Stimulated activated CD8-positive, alpha-beta memory T cell treated with anti-CD3 and anti-CD28 coated beads, Interleukin-2, amount 100 ng/mL, for 1 hour (primary cell): ENCODE data around the gene ST3GAL3.
A peak's percentile ranks its signal among the peaks of the same experiment; 100 is the strongest.

Experiments used
- DNase-seq, 2 donors: peaks; one replicate each; pipeline ENCODE4 v3.0.0-alpha.2; 2020; ENCODE audit warnings: low read depth in 2 of 2

Gene ST3GAL3, protein sequence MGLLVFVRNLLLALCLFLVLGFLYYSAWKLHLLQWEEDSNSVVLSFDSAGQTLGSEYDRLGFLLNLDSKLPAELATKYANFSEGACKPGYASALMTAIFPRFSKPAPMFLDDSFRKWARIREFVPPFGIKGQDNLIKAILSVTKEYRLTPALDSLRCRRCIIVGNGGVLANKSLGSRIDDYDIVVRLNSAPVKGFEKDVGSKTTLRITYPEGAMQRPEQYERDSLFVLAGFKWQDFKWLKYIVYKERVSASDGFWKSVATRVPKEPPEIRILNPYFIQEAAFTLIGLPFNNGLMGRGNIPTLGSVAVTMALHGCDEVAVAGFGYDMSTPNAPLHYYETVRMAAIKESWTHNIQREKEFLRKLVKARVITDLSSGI

DNA sequence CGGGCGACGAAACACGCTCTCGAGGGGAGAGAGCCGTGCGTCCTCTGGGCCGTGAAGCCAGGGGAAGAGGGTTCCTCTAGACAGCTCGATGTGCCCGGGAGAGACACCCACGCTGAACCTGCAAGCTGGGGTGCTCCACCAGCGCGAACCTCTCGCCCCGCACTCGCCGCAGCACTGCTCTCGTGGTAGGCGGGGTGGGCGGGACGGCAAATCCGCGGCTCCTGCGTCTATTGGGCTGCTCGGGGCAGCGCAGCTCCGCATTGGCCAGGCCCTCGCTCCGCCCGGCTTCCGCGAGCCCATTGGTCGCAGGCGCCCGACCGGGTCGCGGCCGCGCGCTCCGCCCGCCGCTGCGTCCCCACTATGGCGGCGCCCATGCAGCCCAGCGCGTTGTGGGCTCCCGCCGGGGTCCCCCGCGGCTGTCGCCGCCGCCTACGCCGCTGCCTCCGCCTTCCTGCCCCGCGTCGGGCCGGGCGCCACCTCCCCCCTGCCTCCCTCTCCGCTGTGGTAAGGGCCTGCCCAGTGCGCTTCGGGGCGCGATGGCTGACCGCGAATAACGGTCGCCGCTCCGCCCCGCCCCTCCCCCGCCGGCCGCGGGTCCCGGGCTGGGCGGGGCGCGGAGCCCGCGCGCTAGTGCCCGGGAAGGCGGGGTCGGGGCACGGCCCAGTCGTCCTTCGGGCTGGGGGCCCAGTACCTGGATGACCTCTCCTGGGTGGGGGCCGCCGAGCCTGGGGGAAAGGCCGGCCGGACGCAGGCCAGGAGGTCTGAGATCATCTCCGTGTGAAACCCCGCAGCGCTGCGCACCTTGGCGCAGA is at the start of gene ST3GAL3:
TSS of gene ST3GAL3 (plus strand) at position 347 of the 812 bp plus-strand sequence. CDS start 28,727 bp downstream, outside the sequence.
- peak; percentile 76 to 83 for DNase-seq

DNA sequence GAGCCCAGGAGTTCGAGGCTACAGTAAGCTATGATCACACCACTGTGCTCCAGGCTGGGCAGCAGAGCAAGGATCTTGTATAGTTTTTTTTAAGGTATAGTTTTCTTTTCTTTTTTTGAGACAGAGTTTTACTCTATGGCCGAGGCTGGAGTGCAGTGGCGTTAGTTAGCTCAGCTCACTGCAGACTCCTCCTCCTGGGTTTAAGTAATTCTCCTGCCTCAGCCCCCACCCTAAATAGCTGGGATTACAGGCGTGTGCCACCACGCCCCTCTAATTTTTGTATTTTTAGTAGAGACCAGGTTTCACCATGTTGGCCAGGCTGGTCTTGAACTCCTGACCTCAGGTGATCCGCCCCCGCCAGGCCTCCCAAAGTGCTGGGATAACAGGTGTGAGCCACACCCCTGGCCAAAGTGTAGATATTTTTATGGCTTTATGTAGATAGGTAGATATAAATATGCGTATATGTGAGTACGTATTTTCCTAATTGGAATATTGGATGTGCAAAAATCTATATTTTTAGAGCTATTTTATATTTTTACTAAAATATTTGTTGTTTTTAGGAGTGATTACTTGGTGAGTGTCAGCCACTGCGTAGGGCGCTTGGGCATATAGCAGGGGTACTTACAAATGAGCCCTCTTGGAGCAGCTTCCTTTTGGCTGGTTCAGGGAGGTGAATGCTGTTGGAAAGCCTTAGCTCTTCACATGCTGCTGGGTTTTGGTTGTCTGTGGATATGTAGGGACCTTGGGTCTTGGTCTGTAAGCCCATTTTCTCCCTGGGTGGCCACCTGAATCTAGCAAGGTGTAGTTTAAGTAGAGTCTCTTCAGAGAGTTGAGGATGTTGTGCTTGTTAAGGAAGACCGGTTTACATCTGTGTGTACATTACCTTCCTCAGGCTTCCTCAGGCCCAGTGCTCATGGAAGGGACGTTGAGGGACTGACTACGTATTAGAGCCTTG is 47.8 kb upstream of the ST3GAL3 start:
- no peak for DNase-seq

DNA sequence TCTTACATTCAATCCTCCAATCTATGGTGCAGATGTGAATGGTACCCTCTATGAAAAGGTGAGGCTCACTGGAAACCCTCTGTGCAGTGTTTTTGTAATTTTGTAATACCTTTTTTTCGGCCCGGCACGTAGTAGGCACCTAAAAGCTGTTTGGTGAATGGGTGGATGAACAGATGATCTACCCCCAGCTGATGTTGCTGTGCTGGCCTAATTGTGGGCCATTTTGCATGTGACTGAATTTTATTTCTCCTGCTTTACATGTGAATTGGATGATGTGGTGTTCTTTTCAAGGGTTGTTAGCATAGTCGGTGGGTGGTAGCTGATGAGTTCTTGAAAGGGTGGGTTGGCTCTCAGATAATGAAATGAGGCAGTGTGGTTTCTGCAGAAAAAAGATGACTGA is 47.0 kb upstream of the ST3GAL3 start:
- no peak for DNase-seq

DNA sequence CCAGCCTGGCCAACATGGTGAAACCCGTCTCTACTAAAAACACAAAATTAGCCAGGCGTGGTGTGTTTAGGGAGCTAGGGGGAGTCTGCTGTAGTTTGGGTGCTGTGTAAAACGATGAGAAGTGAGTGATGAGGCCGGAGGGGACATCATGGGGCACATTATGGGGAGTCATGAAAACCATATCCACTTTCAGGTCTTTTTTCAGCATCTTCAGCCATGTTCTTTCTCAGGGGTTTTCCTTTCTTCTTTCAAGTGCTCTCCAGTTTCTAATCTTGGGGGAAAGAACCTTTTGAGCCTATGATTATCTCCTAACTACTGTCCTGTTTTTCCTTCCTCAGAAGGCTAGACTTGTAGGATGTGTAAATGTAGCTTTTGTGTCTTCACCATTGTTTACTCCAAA is 43.0 kb upstream of the ST3GAL3 start:
- DNase-seq, result no peak

DNA sequence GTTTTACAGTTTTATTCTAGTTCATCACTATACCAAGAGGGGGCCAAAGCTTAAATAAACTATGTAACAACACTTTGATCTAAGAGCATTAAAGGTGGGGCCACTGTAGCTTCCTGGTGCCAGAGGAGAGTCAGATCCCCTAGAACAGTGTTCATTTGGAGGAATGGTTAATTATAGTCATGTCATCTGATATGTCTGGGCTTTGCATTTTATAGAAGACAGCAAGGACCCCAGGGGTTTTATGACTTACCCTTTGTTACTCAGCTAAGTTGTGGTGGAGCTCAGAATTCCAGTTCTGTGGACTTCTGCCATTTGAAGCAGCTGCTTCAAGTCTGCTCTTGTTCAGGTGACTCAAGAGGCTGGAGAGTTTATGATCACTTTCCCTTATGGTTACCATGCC is 40.7 kb upstream of the ST3GAL3 start:
- DNase-seq, result no peak

DNA sequence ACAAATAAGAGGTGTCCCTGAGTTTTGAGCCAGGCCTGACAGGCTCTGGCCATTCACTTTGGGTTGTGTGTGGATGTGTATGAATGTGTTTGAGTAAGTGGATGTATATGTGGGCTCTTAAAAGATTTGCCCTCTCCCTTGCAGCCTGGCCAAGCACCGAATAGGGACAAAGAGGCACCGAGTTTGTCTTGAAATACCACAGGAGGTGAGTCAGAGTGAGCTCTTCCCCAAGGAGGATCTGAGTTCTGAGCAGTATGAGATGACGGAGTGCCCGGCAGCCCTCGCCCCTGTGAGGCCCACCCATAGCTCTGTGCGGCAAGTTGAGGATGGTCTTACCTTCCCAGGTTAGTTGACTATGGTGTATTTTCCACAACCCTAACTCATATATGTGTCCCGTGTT is 38.4 kb upstream of the ST3GAL3 start:
- no peak for DNase-seq

DNA sequence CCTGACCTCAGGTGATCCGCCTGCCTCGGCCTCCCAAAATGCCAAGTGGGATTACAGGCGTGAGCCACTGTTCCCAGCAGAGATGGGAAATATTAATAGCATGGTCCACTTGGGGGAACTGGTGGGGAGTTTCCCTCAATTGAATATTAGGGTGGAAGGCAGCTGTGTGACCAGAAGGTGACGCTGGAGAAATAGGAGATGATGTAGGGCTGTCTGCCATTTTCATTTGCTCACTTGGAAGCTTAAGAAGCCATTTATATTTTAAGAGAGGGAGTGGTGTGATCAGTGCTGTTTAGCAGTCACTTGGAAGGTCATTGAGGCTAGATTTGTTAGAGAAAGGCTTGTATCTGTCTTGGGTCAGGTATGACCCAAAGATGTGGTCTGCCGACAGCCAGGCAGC is 37.5 kb upstream of the ST3GAL3 start:
- DNase-seq, result no peak

DNA sequence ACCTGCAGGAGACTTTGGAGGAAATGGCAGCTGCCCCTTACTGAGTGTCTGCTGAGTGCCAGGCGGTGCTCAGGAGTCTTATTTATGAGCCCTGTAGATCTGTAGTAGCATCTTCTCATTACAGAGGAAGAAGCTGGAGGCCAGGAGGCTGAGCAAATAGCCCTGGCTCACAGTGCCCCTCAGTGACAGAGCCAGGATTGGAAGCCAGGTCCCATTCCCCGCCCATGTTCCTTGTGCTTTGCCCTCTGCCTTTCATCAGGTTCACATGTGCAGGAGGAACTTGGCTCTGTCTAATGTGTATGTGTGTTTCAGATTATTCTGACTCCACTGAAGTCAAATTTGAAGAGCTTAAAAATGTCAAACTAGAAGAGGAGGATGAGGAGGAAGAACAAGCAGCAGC is 36.1 kb upstream of the ST3GAL3 start:
- DNase-seq, result no peak

DNA sequence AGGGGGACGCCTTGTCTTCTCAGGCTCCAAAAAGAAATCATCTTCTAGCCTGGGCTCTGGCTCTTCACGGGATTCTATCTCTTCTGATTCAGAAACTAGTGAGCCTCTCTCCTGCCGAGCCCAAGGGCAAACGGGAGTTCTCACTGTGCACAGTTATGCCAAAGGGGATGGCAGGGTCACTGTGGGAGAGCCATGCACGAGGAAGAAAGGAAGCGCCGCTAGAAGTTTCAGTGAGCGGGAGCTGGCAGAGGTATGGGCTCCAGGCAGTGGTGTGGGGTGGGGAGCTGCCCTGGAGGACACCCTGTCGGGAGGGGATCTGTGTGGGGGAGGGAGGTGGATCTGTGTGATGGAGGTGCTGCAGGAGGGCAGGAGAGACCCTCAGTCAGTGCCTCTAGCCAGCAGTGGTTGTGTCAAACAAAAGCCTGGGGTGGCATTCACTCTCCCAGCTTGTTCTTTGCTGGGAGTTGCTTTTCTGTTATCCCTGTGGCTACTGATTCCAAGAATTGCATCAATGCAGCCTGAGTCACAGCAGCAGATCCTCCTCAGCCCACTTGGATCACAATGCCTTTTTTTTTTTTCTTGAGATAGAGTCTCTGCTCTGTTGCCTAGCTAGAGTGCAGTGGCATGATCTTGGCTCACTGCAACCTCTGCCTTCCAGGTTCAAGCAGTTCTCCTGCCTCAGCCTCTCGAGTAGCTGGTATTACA is 35.6 kb upstream of the ST3GAL3 start:
- no peak for DNase-seq

DNA sequence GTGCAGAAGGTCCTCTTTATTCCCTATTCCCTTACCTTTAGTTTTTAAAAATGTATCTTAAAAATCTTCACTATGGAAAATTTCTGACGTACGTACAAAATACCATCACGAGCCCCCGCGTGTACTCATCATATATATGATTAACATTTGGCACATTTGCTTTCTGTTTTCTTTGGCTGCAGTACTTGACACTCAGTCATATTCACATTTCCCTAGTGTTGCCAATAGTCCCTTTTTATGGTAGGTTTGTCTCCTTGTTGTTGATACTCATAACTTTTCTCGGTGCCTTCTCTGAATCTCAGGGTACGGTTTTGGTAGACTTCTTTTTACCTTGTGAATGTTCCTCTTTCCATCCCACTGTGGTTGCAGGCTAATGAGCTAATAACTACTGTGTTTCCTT is 34.1 kb upstream of the ST3GAL3 start:
- no peak for DNase-seq

DNA sequence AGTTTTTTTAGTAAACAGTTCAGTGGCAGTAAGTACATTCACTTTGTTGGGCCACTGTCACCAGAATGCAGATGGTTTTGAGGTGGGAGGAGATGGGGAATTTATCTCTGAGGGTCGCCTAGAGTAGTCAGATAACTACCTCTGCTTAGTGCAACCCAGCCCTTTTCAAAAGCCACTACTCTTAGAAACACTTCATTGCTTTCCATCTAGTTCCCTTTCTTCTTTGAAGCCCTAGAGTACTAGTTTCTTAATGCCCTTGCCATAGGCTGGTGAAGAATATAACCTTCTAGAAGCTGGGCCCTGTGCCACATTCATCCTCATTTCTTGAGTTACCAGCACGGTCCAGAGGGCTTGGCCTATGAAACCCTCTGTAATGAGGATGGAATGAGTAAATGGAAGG is 28.4 kb upstream of the ST3GAL3 start:
- DNase-seq, result no peak

DNA sequence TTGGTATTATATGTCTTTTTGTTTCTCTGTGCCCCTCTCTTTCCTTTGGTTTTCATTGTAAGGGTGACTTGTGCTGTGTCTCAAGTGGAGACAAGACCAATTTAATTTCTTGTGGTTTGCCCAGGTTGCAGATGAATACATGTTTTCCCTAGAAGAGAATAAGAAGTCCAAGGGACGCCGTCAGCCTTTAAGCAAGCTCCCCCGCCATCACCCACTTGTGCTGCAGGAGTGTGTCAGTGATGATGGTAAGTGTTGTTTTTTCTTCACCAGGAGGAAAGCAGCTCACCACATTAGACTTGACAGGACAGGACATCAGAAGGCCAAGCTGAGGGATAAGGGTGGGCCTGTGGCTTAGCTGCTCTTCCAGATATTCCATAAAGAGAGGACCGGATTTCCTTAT is 23.8 kb upstream of the ST3GAL3 start:
- no peak for DNase-seq

DNA sequence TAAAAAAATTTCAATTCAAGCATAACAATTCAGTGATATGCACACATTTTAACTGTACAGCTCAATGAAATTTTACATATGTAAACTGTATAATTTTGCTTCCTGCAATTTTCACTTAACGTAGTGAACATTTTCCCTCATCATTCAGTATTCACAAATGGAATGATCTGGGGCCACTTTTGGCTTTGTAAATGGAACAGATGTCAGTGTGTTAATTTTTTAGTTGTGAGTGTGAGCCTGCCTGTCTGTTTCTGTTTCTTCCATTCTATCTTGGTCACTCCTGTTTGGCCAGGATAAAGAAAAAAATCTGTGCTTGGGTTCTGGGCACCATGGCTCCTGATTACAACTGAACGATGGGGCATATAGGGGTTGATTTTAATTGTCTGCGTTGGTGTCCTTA is 20.5 kb upstream of the ST3GAL3 start:
- DNase-seq, result no peak

DNA sequence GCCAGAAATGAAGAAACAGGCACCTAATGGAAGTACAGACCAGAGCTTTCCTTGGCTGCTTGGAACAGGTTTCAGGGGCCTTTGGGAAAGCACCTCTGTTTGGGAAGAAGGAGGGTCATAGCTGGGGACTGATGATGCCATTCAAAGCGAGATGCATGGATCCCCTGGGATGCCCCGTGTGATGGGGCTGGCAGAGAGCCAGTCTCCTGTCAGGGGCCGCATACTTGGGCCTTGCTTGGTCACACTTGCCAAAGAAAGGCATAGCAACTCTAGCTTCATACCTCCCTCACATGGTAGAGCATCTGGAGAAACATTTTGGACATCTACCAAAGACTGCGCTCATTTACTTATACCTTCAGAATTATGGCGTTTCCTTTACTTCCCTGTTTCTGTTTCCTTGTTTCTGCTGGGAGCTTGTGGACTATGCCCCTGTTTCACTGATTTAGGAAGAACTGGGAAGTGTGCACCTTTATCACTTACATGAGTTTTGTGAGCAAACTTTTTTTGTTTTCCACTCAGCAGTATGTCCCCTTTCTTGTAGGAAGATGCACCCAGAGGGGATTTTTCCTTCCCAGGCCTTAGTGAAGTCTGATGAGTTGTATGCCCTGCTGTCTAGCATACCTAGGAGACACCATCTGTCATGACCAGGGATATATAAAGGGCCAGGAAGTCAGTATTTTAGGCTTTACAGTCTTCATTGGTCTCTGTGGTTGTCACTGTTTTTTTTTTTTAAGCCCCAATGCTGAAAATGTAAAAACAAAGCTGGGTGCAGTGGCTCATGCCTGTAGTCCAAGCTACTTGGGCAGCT is 19.8 kb upstream of the ST3GAL3 start:
- DNase-seq, result no peak

DNA sequence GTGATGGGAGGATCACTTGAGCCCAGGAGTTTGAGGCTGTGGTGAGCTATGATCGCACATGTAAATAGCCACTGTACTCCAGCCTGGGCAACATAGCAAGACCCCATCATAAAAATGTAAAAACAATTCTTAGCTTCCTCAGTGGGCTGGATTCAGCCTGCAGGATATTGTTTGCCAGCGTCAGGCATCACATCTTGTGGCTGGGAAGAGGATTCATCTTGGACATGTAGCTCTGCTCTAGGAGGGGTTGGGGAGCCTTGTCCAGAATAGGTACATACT is 19.3 kb upstream of the ST3GAL3 start:
- DNase-seq, result no peak

DNA sequence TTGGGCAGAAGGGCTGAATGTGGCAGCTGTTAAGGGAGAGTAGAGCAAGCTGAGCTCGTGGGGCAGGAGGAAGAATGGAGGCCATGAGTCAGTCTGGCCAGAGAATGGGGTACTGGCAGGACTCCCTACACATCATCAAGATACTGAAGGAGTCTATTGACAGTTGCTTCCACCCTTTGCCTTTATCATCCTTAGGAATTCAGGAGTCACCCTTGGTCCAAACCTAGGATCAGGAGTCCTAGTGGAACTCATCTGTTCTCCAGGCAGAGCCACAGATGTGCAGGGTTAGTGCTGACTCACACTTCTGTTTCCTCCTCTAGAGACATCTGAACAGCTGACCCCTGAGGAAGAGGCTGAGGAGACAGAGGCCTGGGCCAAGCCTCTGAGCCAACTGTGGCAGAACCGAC is 18.7 kb upstream of the ST3GAL3 start:
- no peak for DNase-seq

DNA sequence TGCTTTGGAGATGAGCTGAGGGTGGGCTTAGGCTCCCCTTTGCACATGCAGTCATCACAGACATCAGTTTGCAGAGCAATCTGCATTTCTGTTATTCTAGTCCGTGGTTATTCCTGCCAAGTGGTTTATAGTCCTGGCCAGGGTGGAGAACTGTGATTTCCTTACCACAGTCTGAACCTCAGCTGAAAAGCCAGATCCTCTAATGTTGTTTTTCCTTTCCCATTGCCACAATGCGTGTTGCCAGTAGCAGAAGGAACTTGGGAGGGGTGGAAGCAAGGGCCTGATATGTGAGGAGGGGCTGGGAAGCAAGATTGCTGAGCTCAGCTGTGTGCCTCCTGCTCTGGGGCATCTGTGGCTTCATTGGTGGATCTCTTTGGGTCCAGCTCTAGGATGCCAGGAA is 18.0 kb upstream of the ST3GAL3 start:
- DNase-seq, result no peak

DNA sequence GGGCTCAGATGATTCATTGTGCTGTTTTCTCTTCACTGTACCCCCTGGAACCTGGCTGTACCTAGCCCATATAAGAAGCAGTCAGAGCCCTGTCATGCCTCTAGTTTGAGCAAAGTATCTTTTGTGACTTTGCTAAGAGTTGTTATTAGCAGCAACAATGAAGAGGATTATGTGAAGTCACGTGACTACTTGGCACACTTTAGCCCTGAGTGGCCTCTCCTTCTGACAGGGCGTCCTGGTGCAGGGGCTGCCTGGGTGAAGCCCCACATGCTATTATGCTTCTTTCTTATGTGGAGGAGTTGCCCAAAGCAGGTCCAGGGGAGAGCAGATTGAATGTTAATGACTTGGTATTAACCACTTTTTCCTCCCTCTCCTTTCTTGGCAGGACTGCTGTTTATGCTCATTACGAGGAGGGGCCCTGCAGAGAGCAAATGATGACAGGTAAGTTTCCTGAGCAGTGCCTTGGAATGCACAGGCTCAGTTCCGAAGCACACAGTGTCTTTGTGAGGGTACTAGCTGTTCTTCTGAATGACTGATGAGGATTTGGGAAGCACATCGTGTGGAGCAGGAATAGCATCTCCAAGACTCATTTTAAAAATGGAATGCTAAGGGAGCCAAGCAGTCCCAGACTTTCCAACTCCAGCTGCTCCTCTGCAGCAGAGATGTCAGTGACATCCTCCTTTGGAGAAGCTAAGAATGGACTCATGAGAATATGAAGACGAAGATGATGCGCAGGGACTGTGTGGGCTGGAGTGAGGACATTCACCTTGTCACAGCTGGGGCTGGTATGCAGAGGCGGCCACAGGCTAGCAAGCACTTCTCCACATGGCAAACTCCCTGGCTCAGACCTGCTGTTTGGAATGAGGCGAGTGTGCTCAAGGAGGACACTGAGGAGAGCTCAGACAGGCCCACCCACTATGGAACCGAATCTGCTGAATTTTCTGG is 15.2 kb upstream of the ST3GAL3 start:
- DNase-seq, result no peak

DNA sequence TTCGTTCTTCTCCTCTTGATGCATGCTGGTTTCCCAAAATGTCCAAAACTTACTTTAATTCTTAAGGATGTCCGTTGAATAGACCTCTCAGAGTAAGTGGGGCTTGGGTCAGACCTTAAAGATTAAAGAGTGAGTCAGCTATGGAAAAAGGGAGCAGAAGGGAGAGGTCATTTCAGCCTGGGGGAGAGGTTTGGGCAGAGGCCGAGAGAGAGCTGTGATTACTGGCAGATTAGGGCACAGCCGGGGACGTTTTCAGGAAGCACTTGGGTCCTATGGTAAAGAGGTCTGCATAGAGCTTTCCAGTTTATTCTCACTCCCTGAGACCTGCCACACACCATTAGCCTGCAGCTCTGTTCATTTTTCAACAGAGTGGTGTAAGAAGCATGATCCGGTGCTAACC is 14.0 kb upstream of the ST3GAL3 start:
- no peak for DNase-seq

DNA sequence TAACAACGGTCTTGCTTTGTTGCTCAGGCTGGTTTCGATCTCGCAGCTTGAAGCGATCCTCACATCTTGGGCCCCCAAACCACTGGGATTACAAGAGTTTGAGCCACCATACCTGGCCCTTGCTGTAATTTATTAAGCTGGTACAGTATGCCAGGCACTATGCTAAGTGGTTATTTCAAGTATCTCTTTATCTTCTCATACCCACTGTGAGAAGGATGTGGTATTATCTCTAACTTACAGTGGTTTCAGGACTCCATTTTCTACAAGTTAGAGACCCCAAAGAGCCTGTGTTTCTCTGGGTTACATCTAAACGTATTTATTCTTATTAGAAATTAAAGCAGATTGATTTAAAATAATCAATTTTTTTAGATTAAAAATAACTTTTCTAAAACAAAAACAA is 8.1 kb upstream of the ST3GAL3 start:
- DNase-seq, result no peak
